Osteocyte (in vitro differentiated cells): ENCODE data around the gene PCCB. TPM values are rescaled to one million over a fixed set of nuclear protein-coding genes. Genes with fewer than 3 reads are reported as not detected.

Source experiments
- DNase-seq: peaks from one replicate; pipeline ENCODE4 v3.0.0; 2021; ENCODE audit warnings: mixed read lengths; ENCODE audit not compliant: unreplicated experiment; ENCODE audit errors: extremely low spot score
- H3K27ac Mint-ChIP-seq: one replicate; pipeline ENCODE4 v1.8.0; 2021; ENCODE audit warnings: mild to moderate bottlenecking, mixed read lengths; ENCODE audit not compliant: unreplicated experiment
- H3K27me3 Mint-ChIP-seq: one replicate; pipeline ENCODE4 v1.8.0; 2021; ENCODE audit warnings: mixed read lengths; ENCODE audit not compliant: unreplicated experiment
- H3K36me3 Mint-ChIP-seq: one replicate; pipeline ENCODE4 v1.8.0; 2021; ENCODE audit warnings: mixed read lengths; ENCODE audit not compliant: unreplicated experiment
- H3K4me1 Mint-ChIP-seq: one replicate; pipeline ENCODE4 v1.8.0; 2021; ENCODE audit warnings: mixed read lengths; ENCODE audit not compliant: unreplicated experiment
- H3K4me3 Mint-ChIP-seq: one replicate; pipeline ENCODE4 v1.8.0; 2021; ENCODE audit warnings: mild to moderate bottlenecking, moderate library complexity, mixed read lengths; ENCODE audit not compliant: unreplicated experiment
- H3K9me3 Mint-ChIP-seq: one replicate; pipeline ENCODE4 v1.8.0; 2021; ENCODE audit warnings: mixed read lengths; ENCODE audit not compliant: unreplicated experiment
- CTCF ChIP-seq: fragments of 200-600 bp; sonication (generic); IDR thresholded peaks from 2 replicates; pipeline ENCODE4 v1.5.0; 2021; ENCODE audit warnings: antibody characterized with exemption, mild to moderate bottlenecking, moderate library complexity
- total RNA-seq: library from RNA; stranded (reverse); gene quantifications from 2 replicates; pipeline ENCODE4 v1.2.1, GENCODE V29; 2021

Gene PCCB
- total RNA-seq, 1 donor from 2014 or later = 37.4 TPM

GRCh38 chr3:136279092-136279491, 29.0 kb downstream of the PCCB start:
- Mint-ChIP-seq H3K4me1 (peaks cover 2% of the 10 kb centered on the region), H3K4me3 (no peak overlapping the region), H3K9me3 (peaks cover 27% of the 10 kb centered on the region), H3K27ac (no peak overlapping the region), H3K36me3 (peaks cover 66% of the 10 kb centered on the region), H3K27me3 (no peaks in the 10 kb centered on the region)
- no peak for DNase-seq
- TF ChIP-seq CTCF = no peak

- H3K27ac Mint-ChIP-seq = no peak overlapping the region
- peaks cover 2% of the 10 kb centered on the region for H3K4me1 Mint-ChIP-seq
- H3K27me3 Mint-ChIP-seq = no peaks in the 10 kb centered on the region
- DNase-seq = no peak
- H3K4me3 Mint-ChIP-seq = no peak overlapping the region
- H3K36me3 Mint-ChIP-seq = peaks cover 66% of the 10 kb centered on the region
- no peak for TF ChIP-seq CTCF
- peaks cover 26% of the 10 kb centered on the region for H3K9me3 Mint-ChIP-seq
These were observed 30.8 kb downstream of the PCCB start for GRCh38 chr3:136280961-136281360.

- no peak overlapping the region for H3K27ac Mint-ChIP-seq
- no peaks in the 10 kb centered on the region for H3K27me3 Mint-ChIP-seq
- H3K4me3 Mint-ChIP-seq = no peak overlapping the region
- DNase-seq = no peak
- H3K9me3 Mint-ChIP-seq = peaks cover 26% of the 10 kb centered on the region
- H3K4me1 Mint-ChIP-seq = peaks cover 2% of the 10 kb centered on the region
- peaks cover 69% of the 10 kb centered on the region for H3K36me3 Mint-ChIP-seq
- no peak for TF ChIP-seq CTCF
These were observed 31.9 kb downstream of the PCCB start for GRCh38 chr3:136281966-136282520.

- H3K36me3 Mint-ChIP-seq = peaks cover 65% of the 10 kb centered on the region
These were observed 33.5 kb downstream of the PCCB start for GRCh38 chr3:136283627-136284026.

GRCh38 chr3:136291302-136291701, 41.2 kb downstream of the PCCB start:
- Mint-ChIP-seq H3K4me1 (no peaks in the 10 kb centered on the region), H3K36me3 (peaks cover 47% of the 10 kb centered on the region), H3K9me3 (peaks cover 13% of the 10 kb centered on the region), H3K27me3 (no peaks in the 10 kb centered on the region), H3K4me3 (no peak overlapping the region), H3K27ac (no peak overlapping the region)
- TF ChIP-seq CTCF = no peak
- no peak for DNase-seq

More at GRCh38 chr3:136283627-136284026, 33.5 kb downstream of the PCCB start:
- TF ChIP-seq CTCF = no peak
- H3K27me3 Mint-ChIP-seq = no peaks in the 10 kb centered on the region
- no peak for DNase-seq
- no peak overlapping the region for H3K27ac Mint-ChIP-seq
- peaks cover 19% of the 10 kb centered on the region for H3K9me3 Mint-ChIP-seq
- H3K4me3 Mint-ChIP-seq = no peak overlapping the region
- H3K4me1 Mint-ChIP-seq = no peaks in the 10 kb centered on the region
